ENCODE data around the gene C6orf47. TPM values are rescaled to one million over a fixed set of nuclear protein-coding genes. Genes with fewer than 3 reads are reported as not detected.

C6orf47 gene
- polyA plus RNA-seq, 1 donor = 18.2 TPM

DNA sequence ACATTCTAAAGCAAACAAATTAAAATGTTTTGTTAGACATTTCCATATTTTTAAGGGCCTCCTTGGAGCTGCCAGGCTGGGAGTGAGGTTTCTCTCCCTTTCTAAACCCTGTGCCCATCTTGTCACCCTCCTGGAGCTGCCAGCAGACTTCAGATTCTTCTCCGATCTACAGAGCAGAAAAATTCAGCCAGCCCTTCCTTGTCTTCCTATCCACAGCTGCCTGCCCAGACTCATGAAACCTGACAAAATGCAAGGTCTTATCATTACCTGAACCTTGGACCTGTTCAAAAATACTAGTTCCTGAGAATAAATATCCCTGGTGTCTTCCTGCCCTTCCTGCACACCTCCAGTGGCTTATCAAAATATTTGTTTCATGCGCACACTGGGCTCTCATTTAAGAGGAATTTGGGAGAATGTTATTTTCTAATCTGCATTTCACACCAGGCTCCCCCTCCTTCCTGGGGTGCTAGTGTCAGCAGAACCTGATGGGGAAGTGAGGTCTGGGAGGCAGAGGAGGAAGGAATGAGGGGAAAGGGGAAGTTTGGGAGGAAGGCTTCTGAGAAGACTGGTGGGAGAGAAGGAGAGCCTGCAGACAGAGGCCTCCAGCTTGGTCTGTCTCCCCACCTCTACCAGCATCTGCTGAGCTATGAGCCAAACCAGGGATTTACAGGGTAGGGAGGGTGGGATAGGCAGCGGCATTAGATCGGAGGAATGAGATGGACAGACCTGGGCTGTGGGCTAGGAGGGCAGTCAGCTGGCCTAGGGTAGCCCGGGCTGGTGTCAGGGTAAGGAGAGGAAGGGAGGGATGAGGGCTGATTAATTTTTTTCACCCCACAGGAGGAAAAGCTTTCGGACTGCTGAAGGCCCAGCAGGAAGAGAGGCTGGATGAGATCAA is 45.6 kb downstream of the C6orf47 start, which contains the start of gene AIF1:
Gene AIF1, plus strand, starts transcription at position 551 of the 895 bp plus-strand sequence. Its CDS starts 96 bp downstream, at position 647.
- no peak for DNase-seq

DNA sequence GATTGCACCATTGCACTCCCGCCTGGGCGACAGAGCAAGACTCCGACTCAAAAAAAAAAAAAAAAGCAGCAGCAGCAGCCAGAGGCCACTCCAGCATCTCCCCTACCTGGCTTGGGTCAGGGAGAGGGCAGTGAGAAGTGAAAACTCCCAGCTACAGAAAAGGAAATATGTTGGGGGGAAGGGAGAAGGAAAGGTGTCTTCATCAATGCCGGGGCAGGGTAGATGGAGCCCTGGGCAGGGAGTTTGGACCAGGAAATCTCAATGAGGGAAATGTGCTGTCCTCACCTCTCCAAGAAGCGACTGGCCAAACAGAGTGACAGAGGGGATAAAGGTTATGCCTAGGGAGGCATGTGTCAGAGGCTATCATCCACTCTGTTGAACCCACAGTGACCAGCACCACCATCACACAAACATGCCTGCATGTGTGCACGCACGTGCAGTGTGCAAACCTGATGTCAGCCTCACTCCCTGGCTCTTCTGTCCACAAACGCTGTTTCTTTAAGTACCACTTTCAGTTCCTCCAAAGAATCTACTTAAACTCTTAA is 46.4 kb downstream of the C6orf47 start:
- DNase-seq = no peak

DNA sequence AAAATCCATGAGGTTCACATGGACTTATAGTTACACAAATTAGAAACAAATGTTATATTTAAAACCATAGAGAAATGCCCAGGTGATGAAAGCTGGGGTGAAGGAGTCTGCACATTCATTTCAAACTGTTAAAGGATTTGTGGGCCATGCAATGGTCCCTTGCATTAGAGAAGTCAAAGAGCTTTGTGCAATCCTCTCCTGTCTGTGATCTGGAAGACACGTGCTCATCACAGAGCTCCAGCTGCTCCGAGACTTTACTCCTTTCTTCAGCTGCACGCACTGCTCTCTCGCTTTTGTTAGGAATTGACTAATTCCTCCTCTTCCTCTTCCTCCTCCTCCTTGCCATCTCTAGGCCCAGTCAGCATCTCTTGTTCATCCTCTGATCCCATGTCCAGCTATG is 49.6 kb downstream of the C6orf47 start:
- no peak for DNase-seq

DNA sequence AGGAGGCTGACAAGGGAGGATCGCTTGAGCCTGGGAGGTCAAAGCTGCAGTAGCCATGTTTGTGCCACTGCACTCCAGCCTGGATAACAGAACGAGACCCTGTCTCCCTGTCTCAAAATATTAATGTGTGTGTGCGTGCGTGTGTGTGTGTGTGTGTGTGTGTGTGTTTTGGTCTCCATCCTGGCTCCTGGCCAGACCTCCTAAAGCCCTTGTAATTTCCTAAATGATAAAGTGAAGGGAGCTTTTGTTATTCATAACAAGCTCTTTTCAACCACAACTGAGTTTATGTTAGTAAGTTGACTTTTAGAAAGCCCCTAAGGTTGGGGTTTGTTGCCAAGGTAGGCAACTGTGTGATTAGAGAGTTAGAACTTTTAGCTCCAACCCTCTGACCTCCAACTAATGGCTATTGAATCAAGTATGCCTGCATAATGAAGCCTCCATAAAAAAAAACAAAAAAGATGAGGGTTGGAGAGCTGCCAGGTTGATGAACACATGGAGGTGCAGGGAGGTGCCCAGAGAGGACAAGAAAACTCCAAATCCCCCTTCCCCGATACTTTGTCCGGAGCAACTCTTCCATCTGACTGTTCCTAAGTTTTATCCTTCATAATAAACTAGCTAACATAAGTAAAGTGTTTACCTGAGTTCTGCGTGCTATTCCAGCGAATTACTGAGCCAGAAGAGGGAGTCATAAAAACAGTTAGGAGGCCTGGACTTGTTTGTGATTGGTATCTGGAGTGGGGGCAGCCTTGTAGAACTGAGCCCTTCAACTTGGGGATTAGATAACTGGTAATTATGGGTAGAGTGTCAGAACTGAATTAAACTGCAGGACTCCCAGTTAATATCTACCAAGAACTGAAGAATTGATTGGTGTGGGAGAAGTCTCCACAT is 50.8 kb downstream of the C6orf47 start:
- no peak for DNase-seq

Other genes with a start within 250 kb of the C6orf47 start
- gene MICB, start 162.6 kb downstream of the C6orf47 start, polyA plus RNA-seq (ENCODE audit: insufficient read length) = 2.1 TPM
- gene MCCD1, start 131.8 kb downstream of the C6orf47 start, polyA plus RNA-seq (ENCODE audit: insufficient read length) = 11.9 TPM
- gene DDX39B, start 118.8 kb downstream of the C6orf47 start, polyA plus RNA-seq (ENCODE audit: insufficient read length) = 785 TPM
- 8.6 TPM for gene ATP6V1G2, start 114.2 kb downstream of the C6orf47 start, polyA plus RNA-seq (ENCODE audit: insufficient read length)
- gene NFKBIL1, start 113.2 kb downstream of the C6orf47 start, polyA plus RNA-seq (ENCODE audit: insufficient read length) = 15.7 TPM
- gene LTA, start 88.5 kb downstream of the C6orf47 start, polyA plus RNA-seq (ENCODE audit: insufficient read length) = 0.40 TPM
- gene TNF, start 85.2 kb downstream of the C6orf47 start, polyA plus RNA-seq (ENCODE audit: insufficient read length) = 0.17 TPM
- gene LTB, start 78.4 kb downstream of the C6orf47 start, polyA plus RNA-seq (ENCODE audit: insufficient read length) = 0.91 TPM
- gene LST1, start 74.5 kb downstream of the C6orf47 start, polyA plus RNA-seq (ENCODE audit: insufficient read length) = 2.6 TPM
- not detected for gene NCR3, start 67.8 kb downstream of the C6orf47 start, polyA plus RNA-seq (ENCODE audit: insufficient read length)
- 60.5 TPM for gene AIF1, start 45.5 kb downstream of the C6orf47 start, polyA plus RNA-seq (ENCODE audit: insufficient read length)
- 184 TPM for gene PRRC2A, start 40.1 kb downstream of the C6orf47 start, polyA plus RNA-seq (ENCODE audit: insufficient read length)
- gene BAG6, start 8.1 kb downstream of the C6orf47 start, polyA plus RNA-seq (ENCODE audit: insufficient read length) = 242 TPM
- 95.0 TPM for gene APOM, start 4.9 kb downstream of the C6orf47 start, polyA plus RNA-seq (ENCODE audit: insufficient read length)
- 27.5 TPM for gene GPANK1, start 4.2 kb upstream of the C6orf47 start, polyA plus RNA-seq (ENCODE audit: insufficient read length)
- gene CSNK2B, start 5.3 kb upstream of the C6orf47 start, polyA plus RNA-seq (ENCODE audit: insufficient read length) = 237 TPM
- 31.1 TPM for gene LY6G5B, start 9.2 kb upstream of the C6orf47 start, polyA plus RNA-seq (ENCODE audit: insufficient read length)
- 2.7 TPM for gene LY6G5C, start 20.3 kb upstream of the C6orf47 start, polyA plus RNA-seq (ENCODE audit: insufficient read length)
- 60.7 TPM for gene ABHD16A, start 42.5 kb upstream of the C6orf47 start, polyA plus RNA-seq (ENCODE audit: insufficient read length)
- gene LY6G6F, start 46.1 kb upstream of the C6orf47 start, polyA plus RNA-seq (ENCODE audit: insufficient read length) = 0.32 TPM
- not detected for gene LY6G6D, start 54.6 kb upstream of the C6orf47 start, polyA plus RNA-seq (ENCODE audit: insufficient read length)
- gene LY6G6C, start 61.0 kb upstream of the C6orf47 start, polyA plus RNA-seq (ENCODE audit: insufficient read length) = 1.1 TPM
- gene MPIG6B, start 62.6 kb upstream of the C6orf47 start, polyA plus RNA-seq (ENCODE audit: insufficient read length) = 1.7 TPM
- 148 TPM for gene DDAH2, start 68.5 kb upstream of the C6orf47 start, polyA plus RNA-seq (ENCODE audit: insufficient read length)
- gene CLIC1, start 75.8 kb upstream of the C6orf47 start, polyA plus RNA-seq (ENCODE audit: insufficient read length) = 268 TPM
- 62.2 TPM for gene MSH5, start 79.2 kb upstream of the C6orf47 start, polyA plus RNA-seq (ENCODE audit: insufficient read length)
- 16.0 TPM for gene SAPCD1, start 101.9 kb upstream of the C6orf47 start, polyA plus RNA-seq (ENCODE audit: insufficient read length)
- gene VWA7, start 116.5 kb upstream of the C6orf47 start, polyA plus RNA-seq (ENCODE audit: insufficient read length) = 8.5 TPM
- gene VARS1, start 135.0 kb upstream of the C6orf47 start, polyA plus RNA-seq (ENCODE audit: insufficient read length) = 69.7 TPM
- 71.7 TPM for gene LSM2, start 146.2 kb upstream of the C6orf47 start, polyA plus RNA-seq (ENCODE audit: insufficient read length)
- gene HSPA1L, start 154.5 kb upstream of the C6orf47 start, polyA plus RNA-seq (ENCODE audit: insufficient read length) = 3.8 TPM
- 72.3 TPM for gene HSPA1A, start 154.8 kb upstream of the C6orf47 start, polyA plus RNA-seq (ENCODE audit: insufficient read length)
- 112 TPM for gene HSPA1B, start 167.0 kb upstream of the C6orf47 start, polyA plus RNA-seq (ENCODE audit: insufficient read length)
- gene NEU1, start 202.0 kb upstream of the C6orf47 start, polyA plus RNA-seq (ENCODE audit: insufficient read length) = 66.3 TPM
- 52.6 TPM for gene SLC44A4, start 218.2 kb upstream of the C6orf47 start, polyA plus RNA-seq (ENCODE audit: insufficient read length)
- 84.3 TPM for gene EHMT2, start 236.9 kb upstream of the C6orf47 start, polyA plus RNA-seq (ENCODE audit: insufficient read length)
- gene ZBTB12, start 241.3 kb upstream of the C6orf47 start, polyA plus RNA-seq (ENCODE audit: insufficient read length) = 23.1 TPM

Data from left kidney (tissue), 2 donors.